ENCODE data around the gene SDK1. TPM values are rescaled to one million over a fixed set of nuclear protein-coding genes. Genes with fewer than 3 reads are reported as not detected.

SDK1 gene
- total RNA-seq, 2 experiments from 2014 or later: 0.19 to 0.36 TPM

DNA sequence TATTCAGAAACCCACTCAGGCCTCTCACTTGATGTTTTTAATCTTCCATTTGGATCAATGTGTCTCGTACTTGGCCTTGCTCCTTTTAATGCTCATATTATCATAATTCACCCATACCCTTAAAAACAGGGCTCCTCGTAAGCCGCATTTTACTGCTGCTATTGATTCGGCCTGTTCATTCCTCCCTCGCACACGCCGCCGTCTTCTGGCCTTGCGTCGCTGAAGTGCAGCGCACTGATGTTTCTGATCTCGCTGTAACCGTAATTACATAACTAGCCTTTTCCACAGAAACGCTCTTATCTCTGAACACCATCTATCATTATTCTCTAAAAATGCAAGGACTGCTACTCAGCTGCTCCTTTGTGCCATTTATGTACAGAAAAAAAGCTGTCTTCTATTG is 836.5 kb downstream of the SDK1 start:
- Histone ChIP-seq H3K4me3 (ENCODE audit: low read depth, low read length, poor library complexity, severe bottlenecking) (no peak overlapping the region), H3K4me2 (ENCODE audit: low read length) (no peak overlapping the region), H3K9me2 (ENCODE audit: insufficient read depth, low read length) (no peaks in the 10 kb centered on the region), H2AFZ (ENCODE audit: low read length) (no peak overlapping the region), H3K27ac (ENCODE audit: low read depth, low read length, poor library complexity, severe bottlenecking) (no peak overlapping the region), H4K20me1 (ENCODE audit: insufficient read depth, low read length) (no peaks in the 10 kb centered on the region), H3K9me3 (ENCODE audit: low read length) (no peaks in the 10 kb centered on the region), H3K4me1 (ENCODE audit: insufficient read depth, low read length, poor library complexity, severe bottlenecking) (no peaks in the 10 kb centered on the region), H3K36me3 (ENCODE audit: insufficient read depth, low read length) (no peaks in the 10 kb centered on the region), H3K79me2 (ENCODE audit: insufficient read depth, low read depth, low read length) (no peaks in the 10 kb centered on the region)
- ChIA-PET CTCF (ENCODE audit: unreplicated experiment) (no interaction called here), POLR2A (no interaction called here)
- intact Hi-C loops (cut with micrococcal nuclease; ENCODE audit: unreplicated experiment): no loop called here
- no TSS peak for BruUV-seq (replicated peaks)
- no peak for TF ChIP-seq EZH2phosphoT487 (IDR thresholded peaks at IDR 0.05; ENCODE audit: borderline replicate concordance, low read depth, low read length)
- TF ChIP-seq, protein P1, sequence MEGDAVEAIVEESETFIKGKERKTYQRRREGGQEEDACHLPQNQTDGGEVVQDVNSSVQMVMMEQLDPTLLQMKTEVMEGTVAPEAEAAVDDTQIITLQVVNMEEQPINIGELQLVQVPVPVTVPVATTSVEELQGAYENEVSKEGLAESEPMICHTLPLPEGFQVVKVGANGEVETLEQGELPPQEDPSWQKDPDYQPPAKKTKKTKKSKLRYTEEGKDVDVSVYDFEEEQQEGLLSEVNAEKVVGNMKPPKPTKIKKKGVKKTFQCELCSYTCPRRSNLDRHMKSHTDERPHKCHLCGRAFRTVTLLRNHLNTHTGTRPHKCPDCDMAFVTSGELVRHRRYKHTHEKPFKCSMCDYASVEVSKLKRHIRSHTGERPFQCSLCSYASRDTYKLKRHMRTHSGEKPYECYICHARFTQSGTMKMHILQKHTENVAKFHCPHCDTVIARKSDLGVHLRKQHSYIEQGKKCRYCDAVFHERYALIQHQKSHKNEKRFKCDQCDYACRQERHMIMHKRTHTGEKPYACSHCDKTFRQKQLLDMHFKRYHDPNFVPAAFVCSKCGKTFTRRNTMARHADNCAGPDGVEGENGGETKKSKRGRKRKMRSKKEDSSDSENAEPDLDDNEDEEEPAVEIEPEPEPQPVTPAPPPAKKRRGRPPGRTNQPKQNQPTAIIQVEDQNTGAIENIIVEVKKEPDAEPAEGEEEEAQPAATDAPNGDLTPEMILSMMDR (conservative IDR thresholded peaks at IDR 0.05; ENCODE audit: low read length): no peak
- DNase-seq (ENCODE audit: low spot score): no peak

DNA sequence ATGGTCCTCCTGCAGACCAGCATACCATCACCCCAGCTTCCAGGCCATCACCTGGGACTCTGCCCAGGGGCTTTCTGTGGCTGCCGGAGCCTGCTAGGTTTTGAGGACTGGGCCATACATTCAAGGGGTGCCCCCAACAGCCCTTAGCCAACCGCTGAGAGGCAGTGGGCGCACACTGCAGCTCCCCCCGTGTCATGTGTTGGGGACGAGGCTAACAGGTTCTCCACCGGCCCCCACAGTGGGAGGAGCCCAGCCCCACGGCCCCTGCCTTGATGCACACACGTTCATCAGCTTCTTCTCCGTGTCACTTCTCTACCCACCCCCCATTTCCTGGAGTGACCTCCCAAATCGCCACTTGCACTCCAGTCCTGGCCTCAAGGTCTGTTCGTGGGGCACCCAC is 837.8 kb downstream of the SDK1 start:
- Histone ChIP-seq H2AFZ (ENCODE audit: low read length) (no peak overlapping the region), H3K27ac (ENCODE audit: low read depth, low read length, poor library complexity, severe bottlenecking) (no peak overlapping the region), H3K36me3 (ENCODE audit: insufficient read depth, low read length) (no peaks in the 10 kb centered on the region), H3K4me2 (ENCODE audit: low read length) (no peak overlapping the region), H3K9me2 (ENCODE audit: insufficient read depth, low read length) (no peaks in the 10 kb centered on the region), H4K20me1 (ENCODE audit: insufficient read depth, low read length) (no peaks in the 10 kb centered on the region), H3K4me3 (ENCODE audit: low read depth, low read length, poor library complexity, severe bottlenecking) (no peak overlapping the region), H3K79me2 (ENCODE audit: insufficient read depth, low read depth, low read length) (no peaks in the 10 kb centered on the region), H3K9me3 (ENCODE audit: low read length) (no peaks in the 10 kb centered on the region), H3K4me1 (ENCODE audit: insufficient read depth, low read length, poor library complexity, severe bottlenecking) (no peaks in the 10 kb centered on the region)
- CTCF ChIA-PET (ENCODE audit: unreplicated experiment): no interaction called here
- BruUV-seq (replicated peaks): no TSS peak
- POLR2A ChIA-PET: no interaction called here
- TF ChIP-seq, protein P1 (conservative IDR thresholded peaks at IDR 0.05; ENCODE audit: low read length): no peak
- DNase-seq (ENCODE audit: low spot score): no peak
- intact Hi-C loops (cut with micrococcal nuclease; ENCODE audit: unreplicated experiment): no loop called here

DNA sequence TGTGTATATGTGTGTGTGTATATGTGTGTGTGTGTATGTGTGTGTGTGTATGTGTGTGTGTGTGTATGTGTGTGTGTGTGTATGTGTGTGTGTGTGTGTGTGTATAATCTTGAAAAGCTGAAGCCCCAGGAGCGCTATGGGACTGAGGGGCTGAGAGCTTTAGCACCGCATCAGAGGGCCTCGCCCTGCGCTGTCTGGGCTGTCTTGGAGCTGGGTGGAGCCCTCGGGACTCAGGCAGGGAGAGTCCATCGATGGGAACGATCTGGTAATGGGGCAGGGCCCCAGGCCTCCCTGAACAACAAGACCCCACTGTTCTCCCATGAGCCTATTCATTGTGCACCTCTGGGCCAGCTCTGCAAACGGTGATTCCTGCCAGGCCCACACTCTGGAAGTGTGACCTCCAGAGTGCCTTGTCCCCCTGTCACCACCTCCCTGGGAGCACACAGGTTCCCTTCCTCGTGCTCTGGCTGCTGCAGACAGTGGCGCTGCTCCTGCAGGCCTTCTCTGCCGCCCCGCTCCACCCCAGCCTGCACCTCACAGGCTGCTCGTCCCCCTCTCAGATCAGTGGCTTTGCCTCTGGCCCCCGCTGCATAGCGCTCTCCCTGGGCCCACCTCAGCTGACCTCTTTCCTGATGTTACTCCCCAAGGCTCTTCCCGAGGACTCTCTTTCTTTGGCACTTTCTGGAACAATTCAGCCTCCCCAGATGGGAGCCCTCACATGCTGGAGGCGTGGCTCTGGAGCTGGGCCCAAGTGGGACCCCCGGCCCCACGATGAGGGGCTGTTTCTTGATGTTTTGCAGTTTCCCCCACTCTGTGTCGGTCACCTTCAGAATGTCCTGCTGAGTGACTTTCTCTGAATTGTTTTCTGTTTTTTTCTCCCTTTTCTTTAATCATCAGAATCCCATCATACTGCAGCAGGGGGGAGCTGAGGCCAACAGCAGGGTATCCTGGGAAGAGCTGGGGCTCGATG is 838.9 kb downstream of the SDK1 start:
- TF ChIP-seq EZH2phosphoT487 (IDR thresholded peaks at IDR 0.05; ENCODE audit: borderline replicate concordance, low read depth, low read length): no peak
- TF ChIP-seq, protein P1 (conservative IDR thresholded peaks at IDR 0.05; ENCODE audit: low read length): no peak
- Histone ChIP-seq H3K9me2 (ENCODE audit: insufficient read depth, low read length) (no peaks in the 10 kb centered on the region), H3K4me3 (ENCODE audit: low read depth, low read length, poor library complexity, severe bottlenecking) (no peak overlapping the region), H3K79me2 (ENCODE audit: insufficient read depth, low read depth, low read length) (no peaks in the 10 kb centered on the region), H3K4me2 (ENCODE audit: low read length) (no peak overlapping the region), H4K20me1 (ENCODE audit: insufficient read depth, low read length) (no peaks in the 10 kb centered on the region), H3K27ac (ENCODE audit: low read depth, low read length, poor library complexity, severe bottlenecking) (no peak overlapping the region), H3K36me3 (ENCODE audit: insufficient read depth, low read length) (no peaks in the 10 kb centered on the region), H3K4me1 (ENCODE audit: insufficient read depth, low read length, poor library complexity, severe bottlenecking) (no peaks in the 10 kb centered on the region), H2AFZ (ENCODE audit: low read length) (no peak overlapping the region), H3K9me3 (ENCODE audit: low read length) (no peaks in the 10 kb centered on the region)
- no TSS peak for BruUV-seq (replicated peaks)
- intact Hi-C loops (cut with micrococcal nuclease; ENCODE audit: unreplicated experiment): no loop called here
- ChIA-PET CTCF (ENCODE audit: unreplicated experiment) (no interaction called here), POLR2A (no interaction called here)
- DNase-seq (ENCODE audit: low spot score): no peak

Data from OCI-LY7 (cell line).